Dedifferentiated amniotic fluid mesenchymal stem cell (primary cell): ENCODE measurements around the gene INTS6L.

Experiments used
- DNase-seq: peaks from one replicate; pipeline ENCODE4 v3.0.0-alpha.2; 2016; ENCODE audit errors: extremely low spot score

Gene INTS6L

DNA sequence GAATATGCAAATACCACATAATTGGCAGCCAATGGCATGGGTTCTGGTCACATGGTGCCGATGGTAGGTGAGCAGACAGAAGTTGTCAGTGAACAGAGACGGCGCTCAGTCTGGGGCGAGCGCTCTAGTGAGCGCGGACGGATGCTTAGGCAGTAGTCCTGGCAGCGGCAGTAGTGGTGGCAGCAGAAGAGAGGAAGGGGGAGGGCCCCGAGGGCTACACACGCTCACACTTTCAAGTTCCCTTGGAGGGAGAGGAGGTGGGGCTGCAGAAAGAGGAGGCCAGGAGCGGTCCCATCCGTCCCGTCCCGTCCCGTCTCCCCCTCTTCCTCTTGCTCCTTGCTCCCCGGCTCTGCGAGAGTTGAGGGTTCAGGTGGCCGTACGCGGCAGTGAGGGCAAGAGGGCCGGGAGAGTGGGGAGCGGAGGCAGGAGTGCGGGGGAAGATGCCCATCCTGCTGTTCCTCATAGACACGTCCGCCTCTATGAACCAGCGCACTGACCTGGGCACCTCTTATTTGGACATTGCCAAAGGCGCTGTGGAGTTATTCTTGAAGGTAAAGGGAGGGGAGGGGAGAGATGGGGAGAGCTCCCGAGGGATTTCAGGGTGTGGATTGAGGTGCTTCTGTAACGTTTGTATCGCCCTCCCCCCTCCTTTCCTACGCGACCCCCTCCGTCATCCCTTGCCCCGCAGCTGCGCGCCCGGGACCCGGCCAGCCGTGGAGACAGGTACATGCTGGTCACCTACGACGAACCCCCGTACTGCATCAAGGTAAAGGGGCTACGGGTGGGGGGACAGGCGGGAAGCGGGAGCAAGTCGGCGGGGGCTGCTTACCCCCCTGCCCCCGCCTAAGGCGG lies at the start of gene INTS6L:
INTS6L (plus strand) TSS at position 108 of the 852 bp plus-strand sequence; CDS start at position 441, 333 bp downstream.
- DNase-seq: peak; percentile 73

DNA sequence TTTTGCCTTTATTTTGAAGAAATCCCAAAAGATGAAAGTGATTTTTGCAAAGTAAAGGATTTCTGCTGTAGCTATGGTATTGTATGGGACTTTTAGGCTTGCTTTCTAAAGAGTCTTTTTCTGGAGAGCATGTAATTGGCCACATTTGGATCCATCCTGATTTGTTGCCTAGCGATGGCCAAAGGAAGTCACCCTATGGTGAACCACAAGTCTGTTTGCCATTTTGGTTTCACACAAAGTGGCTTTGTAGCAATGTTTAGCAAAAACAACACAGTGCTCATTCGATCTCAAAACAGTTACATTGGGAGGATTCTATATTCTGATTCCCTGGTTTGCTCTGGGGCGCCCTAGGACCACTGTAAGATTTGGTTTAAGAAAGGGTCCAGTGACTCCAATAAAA lies 44.1 kb upstream of the INTS6L start:
- DNase-seq: no peak

- DNase-seq: no peak
Observed at GRCh38 chrX:135477576-135477975, 42.9 kb upstream of the INTS6L start.

DNA sequence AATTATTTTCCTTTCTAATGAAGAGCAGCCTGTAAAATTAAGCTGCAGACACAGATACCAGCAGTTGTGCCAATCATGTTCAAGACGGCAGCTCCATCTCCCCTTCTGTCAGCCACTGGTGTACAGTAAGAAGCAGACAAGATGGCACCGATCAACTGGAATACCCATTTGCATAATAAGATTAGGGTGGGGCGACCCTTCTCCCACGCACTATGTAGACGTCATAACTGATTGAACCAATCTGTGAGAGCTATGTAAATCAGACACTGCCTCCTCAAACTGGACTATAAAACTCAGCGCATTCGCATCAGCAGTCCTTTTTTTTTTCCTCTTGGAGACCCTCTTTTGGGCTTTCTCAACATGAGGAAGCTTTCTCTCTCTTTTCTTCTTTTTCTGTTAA lies 40.4 kb upstream of the INTS6L start:
- no peak for DNase-seq

- no peak for DNase-seq
Observed at GRCh38 chrX:135481696-135482179, 38.7 kb upstream of the INTS6L start.

- DNase-seq: peak; percentile 63
Observed at GRCh38 chrX:135484641-135485289, 35.7 kb upstream of the INTS6L start.

DNA sequence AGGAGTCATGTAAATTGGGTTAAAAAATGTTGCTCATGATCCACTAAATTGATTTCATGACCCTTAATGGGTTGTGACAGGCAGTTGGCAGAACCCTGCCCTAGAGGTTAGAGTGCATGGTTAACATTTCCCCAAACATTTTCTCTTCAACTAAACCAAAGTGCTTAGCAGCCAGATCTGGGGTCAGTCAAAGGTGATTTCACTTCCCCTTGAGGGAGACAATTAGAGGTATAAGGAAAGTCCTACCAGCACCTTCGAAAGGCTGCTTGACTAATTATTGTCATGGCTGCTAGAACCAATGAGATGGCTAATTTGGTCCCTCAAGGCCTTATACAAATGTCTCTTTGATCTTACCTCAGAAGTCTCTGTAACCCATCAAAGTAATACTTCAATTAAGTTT lies 30.9 kb upstream of the INTS6L start:
- DNase-seq: no peak

- no peak for DNase-seq
Observed at GRCh38 chrX:135490979-135491514, 29.4 kb upstream of the INTS6L start.

- DNase-seq: no peak
Observed at GRCh38 chrX:135494453-135494852, 26.0 kb upstream of the INTS6L start.

DNA sequence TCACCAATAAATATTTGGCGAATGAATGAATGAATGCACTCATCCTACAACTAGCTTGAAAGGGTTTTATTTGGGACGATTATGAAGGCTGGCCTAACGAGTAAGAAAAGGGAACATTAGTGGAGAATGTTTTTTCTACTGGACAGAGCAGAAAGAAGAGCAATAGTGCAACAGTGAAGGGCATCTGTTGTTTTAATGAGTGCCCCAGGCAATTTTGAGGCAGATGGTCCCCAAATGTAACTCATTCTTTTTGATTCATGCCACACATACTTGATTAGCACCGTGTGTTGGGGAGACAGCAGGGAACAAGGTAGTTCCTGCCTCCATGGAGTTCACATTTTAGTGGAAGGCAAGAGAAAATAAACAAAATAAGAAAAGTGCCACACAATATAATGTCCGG lies 22.7 kb upstream of the INTS6L start:
- DNase-seq: no peak

- no peak for DNase-seq
Observed at GRCh38 chrX:135498236-135498635, 22.2 kb upstream of the INTS6L start.

- DNase-seq: no peak
Observed at GRCh38 chrX:135505351-135505750, 15.1 kb upstream of the INTS6L start.

GRCh38 chrX:135509885-135510284 lies 10.6 kb upstream of the INTS6L start:
- DNase-seq: no peak

DNA sequence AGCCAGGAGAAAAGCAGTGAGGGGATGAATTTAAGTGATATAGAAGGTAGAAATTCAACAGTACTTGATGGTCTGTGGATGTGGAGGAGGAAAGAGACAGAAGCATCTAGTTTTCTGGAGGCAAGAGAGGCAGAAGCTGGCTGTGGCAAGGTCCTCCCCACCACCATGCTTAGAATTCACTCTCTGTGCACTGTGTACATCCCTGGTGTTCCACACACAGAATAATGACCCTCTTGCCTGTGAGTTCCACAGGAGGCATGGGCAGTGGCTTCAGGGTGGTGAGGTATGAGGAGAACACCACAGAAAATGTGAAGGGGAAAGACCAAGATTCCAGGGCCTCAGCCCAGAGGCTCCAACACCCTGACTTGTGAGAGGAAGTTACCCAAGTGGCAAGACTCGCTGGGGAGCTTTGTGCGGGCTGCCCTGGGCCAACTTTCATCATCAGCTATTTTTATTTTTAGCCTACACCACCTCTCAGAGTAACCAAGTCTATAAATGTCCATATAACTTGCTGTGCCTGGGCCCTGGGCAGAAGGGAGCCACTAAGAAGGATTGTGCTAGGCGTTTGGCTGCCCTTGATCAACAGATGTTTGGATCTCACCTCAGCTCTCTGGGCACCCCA lies 7.8 kb upstream of the INTS6L start:
- DNase-seq: no peak

- DNase-seq: no peak
Observed at GRCh38 chrX:135513130-135513515, 7.3 kb upstream of the INTS6L start.

- DNase-seq: no peak
Observed at GRCh38 chrX:135516376-135516775, 4.1 kb upstream of the INTS6L start.

- DNase-seq: no peak
Observed at GRCh38 chrX:135518161-135518560, 2.3 kb upstream of the INTS6L start.

DNA sequence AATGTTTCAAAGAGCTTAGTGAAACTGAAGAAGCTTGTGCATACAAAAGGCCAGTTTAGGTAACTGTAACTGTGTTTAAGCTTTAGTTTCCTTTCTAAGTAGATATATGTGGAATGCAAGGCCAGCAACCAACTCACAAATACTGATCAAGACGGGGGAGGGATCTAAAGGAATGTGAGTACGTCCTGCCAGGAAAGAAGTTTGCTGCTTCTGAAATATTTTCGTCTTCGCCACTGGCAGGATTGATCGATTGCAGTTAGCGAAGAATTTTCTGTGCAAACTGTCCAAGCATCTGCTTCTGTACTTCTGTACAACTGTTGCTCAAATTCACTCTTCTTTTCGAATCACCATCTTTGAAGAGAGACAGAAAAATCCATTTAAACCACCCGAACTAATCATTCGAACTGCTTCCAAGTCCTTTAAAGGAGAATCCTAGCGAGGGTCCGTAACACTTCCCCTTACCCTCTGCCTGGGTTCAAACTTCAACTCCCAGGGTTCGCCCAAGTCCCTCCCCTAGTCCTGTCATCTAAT lies 373 bp upstream of the INTS6L start:
- no peak for DNase-seq

DNA sequence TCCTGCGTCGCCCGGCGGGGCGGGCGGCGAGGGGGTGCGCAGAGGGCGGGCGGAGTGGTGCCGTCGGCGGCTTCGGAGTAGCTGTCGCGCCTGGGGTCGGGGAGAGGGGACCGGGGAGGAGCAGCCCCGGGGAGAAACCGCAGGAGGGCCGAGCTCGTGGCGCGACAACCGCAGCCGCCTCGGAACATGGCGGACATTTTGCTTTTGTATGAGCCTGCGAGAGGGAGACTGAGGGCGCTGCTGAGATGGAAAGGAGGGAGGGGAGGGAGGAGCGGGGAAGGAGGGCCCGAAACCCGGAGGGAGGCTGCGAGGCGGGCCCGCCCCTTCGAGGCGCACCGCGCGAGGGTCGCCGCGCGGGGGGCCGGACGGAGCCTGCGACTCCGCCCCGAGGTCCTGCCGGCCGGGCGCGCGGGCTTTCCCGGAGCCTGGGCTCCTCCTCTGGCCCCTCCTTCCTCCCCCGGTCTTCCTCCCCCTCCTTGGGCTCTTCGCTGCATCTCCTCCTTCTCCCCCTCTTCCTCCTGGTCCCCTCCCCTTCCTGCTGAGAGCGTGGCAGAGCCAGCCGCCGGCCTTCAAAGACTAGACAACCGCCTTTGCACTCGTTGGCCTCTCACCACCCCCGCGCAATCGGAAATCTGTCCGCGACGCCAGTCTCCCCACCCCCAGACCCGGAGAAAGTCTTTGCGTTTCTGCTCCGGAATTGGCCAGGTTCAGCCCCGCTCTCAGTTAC lies 1.1 kb downstream of the INTS6L start:
- DNase-seq: peak; percentile 70

DNA sequence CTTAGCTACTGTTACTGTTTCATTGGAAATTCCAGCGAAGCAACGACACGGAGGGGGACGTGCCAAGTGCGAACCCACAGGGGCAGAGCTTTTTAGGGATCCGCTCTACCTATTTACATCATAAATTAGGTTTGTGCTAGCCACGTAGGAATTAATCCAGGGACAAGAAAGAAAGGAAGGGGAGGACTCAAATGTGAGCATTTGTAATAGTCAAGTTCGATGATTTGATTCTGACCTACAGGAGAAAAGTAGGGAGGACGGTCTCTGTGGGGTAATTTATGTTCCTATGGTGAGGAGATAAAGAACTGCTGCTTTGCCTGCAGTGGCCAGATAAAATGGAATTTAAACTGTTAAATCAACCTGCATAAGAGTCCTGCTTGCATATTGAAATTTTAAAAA lies 1.7 kb downstream of the INTS6L start:
- DNase-seq: no peak

- no peak for DNase-seq
Observed at GRCh38 chrX:135522878-135523693, 2.6 kb downstream of the INTS6L start.
